ENCODE data around the gene TBC1D20.

The TBC1D20 gene

DNA sequence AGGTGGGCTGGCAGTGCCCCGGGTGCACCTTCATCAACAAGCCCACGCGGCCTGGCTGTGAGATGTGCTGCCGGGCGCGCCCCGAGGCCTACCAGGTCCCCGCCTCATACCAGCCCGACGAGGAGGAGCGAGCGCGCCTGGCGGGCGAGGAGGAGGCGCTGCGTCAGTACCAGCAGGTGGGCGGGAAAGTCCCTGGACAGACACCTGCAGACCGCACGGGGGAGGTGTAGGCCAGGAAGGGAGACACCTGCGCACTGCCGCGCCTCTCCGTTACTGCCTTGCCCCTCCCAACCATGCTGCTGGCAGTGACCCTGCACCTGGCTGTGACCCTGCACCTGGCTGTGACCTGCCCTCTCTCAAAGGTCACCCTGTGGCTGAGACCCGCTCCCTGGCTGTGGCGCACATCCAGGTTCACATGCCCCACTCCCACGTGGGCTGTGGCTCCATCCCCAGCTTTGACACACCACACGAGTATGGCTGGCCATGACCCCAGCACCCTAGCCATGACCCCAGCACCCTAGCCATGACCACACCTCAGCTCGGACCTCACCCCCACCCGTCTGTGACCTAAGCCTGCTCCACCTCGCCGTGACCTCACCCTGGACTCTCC lies 42.7 kb downstream of the TBC1D20 start:
- Histone ChIP-seq H3K36me3 (ENCODE audit: control insufficient read depth, insufficient read depth, low read length) (peaks cover 34% of the 10 kb centered on the region), H3K9ac (ENCODE audit: low read length) (no peak overlapping the region), H3K27ac (ENCODE audit: low read depth, low read length) (no peak overlapping the region), H3K4me3 (ENCODE audit: low read length) (no peak overlapping the region), H3K27me3 (ENCODE audit: control insufficient read depth, insufficient read depth, low read length) (no peaks in the 10 kb centered on the region), H3K4me1 (ENCODE audit: control insufficient read depth, insufficient read depth, low read length) (no peaks in the 10 kb centered on the region)

DNA sequence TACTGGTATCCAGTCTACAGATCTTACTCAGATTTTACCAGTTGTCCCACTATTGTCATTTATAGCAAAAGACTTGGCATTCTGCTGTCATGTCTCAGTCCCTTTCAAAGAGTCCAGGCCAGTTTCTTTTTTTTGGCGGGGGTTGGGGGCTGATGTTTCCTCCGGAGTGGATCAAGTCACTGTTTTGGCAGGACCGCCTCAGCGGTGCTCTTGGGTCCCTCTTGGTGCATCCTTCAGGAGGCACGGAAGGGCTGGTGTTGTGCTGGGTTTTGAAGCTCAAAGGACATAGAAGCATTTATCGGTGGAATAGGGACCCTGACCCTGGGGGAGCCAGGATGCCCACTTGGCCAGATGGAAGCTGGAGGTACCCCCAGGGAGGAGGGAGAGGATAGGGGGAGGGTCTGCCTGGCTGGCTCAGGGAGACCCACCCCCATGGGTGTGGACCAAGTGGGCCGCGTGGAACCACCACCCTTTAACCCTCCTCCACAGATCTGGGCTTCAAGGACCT lies 43.4 kb downstream of the TBC1D20 start:
- Histone ChIP-seq H3K27me3 (ENCODE audit: control insufficient read depth, insufficient read depth, low read length) (no peaks in the 10 kb centered on the region), H3K4me1 (ENCODE audit: control insufficient read depth, insufficient read depth, low read length) (no peaks in the 10 kb centered on the region), H3K9ac (ENCODE audit: low read length) (no peak overlapping the region), H3K36me3 (ENCODE audit: control insufficient read depth, insufficient read depth, low read length) (peaks cover 29% of the 10 kb centered on the region), H3K27ac (ENCODE audit: low read depth, low read length) (no peak overlapping the region), H3K4me3 (ENCODE audit: low read length) (no peak overlapping the region)

DNA sequence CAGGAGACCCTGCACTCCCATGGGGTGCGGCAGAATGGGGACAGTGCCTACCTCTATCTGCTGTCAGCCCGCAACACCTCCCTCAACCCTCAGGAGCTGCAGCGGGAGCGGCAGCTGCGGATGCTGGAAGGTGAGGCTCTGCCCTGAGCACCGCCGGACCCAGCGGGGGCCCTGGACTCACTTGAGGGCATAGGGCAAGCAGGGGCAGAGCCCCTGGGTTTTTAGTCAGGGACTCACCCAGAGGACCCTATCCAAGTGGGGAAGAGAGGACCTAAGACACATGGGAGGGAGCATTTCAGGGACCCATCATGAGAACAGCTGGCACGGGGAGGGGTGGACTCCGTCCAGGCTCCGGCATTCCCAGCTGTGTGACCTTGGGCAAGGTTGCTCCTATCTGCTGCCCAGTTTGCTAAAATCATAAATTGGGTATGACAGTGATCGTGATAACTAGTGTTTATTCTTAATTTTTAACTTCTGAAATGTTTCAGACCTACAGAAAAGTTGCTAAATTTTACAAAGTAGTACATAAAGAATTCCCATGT lies 44.5 kb downstream of the TBC1D20 start:
- Histone ChIP-seq H3K4me1 (ENCODE audit: control insufficient read depth, insufficient read depth, low read length) (no peaks in the 10 kb centered on the region), H3K27me3 (ENCODE audit: control insufficient read depth, insufficient read depth, low read length) (no peaks in the 10 kb centered on the region), H3K9ac (ENCODE audit: low read length) (no peak overlapping the region), H3K27ac (ENCODE audit: low read depth, low read length) (no peak overlapping the region), H3K36me3 (ENCODE audit: control insufficient read depth, insufficient read depth, low read length) (peaks cover 26% of the 10 kb centered on the region), H3K4me3 (ENCODE audit: low read length) (no peak overlapping the region)

DNA sequence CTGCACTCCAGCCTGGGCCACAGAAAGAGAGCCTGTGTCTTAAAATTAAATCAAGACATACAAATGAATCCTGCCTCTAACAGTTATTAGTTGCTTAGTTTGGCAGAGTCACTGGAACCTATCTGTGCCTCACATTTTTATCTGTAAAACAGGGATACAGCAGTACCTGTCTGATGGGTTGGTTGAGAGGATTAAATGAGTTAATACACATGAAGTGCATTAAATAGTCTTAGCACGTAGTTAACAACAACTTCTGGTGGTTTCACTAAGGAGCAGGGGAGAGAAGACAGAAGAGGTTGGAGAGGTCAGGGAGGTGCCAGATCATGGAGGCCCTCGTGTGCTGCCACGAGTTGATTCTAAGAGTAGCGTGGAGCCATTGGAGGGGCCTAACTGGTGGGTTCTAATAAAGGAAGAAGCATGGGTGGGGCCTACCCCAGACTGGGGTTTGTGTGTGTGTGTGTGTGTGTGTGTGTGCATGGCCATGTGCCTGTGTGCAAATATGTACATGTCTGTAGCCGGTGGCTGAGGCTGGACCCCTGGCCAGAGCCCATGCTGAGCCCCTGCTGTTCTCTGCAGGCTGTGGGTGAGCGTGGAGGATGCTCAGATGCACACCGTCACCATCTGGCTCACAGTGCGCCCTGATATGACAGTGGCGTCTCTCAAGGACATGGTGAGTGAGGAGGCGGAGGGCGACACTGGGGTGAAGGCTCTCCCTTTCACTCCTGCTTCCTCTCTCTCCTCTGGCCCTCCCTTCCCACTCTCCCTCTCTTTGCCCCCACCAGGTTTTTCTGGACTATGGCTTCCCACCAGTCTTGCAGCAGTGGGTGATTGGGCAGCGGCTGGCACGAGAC lies 45.2 kb downstream of the TBC1D20 start:
- Histone ChIP-seq H3K4me3 (ENCODE audit: low read length) (no peak overlapping the region), H3K27me3 (ENCODE audit: control insufficient read depth, insufficient read depth, low read length) (no peaks in the 10 kb centered on the region), H3K9ac (ENCODE audit: low read length) (no peak overlapping the region), H3K36me3 (ENCODE audit: control insufficient read depth, insufficient read depth, low read length) (peaks cover 24% of the 10 kb centered on the region), H3K4me1 (ENCODE audit: control insufficient read depth, insufficient read depth, low read length) (no peaks in the 10 kb centered on the region), H3K27ac (ENCODE audit: low read depth, low read length) (no peak overlapping the region)

DNA sequence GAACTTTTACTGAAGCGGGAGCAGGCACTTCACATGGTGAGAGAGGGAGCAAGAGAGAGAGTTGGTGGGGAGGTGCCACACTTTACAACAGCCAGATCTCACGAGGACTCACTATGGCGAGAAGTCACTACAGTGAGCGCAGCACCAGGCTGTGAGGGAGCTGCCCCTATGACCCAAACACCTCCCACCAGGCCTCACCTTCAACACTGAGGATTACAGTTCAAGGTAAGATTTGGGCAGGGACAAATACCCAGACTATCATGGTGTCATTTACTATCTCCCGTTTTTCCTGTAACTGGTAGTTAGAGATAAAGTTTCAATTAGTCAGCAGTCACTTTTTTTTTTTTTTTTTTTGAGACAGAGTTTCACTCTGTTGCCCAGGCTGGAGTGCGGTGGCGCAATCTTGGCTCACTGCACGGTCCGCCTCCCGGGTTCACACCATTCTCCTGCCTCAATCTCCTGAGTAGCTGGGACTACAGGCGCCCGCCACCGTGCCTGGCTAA lies 46.5 kb downstream of the TBC1D20 start:
- Histone ChIP-seq H3K4me3 (ENCODE audit: low read length) (no peak overlapping the region), H3K27ac (ENCODE audit: low read depth, low read length) (no peak overlapping the region), H3K4me1 (ENCODE audit: control insufficient read depth, insufficient read depth, low read length) (no peaks in the 10 kb centered on the region), H3K36me3 (ENCODE audit: control insufficient read depth, insufficient read depth, low read length) (peaks cover 17% of the 10 kb centered on the region), H3K27me3 (ENCODE audit: control insufficient read depth, insufficient read depth, low read length) (no peaks in the 10 kb centered on the region), H3K9ac (ENCODE audit: low read length) (no peak overlapping the region)

DNA sequence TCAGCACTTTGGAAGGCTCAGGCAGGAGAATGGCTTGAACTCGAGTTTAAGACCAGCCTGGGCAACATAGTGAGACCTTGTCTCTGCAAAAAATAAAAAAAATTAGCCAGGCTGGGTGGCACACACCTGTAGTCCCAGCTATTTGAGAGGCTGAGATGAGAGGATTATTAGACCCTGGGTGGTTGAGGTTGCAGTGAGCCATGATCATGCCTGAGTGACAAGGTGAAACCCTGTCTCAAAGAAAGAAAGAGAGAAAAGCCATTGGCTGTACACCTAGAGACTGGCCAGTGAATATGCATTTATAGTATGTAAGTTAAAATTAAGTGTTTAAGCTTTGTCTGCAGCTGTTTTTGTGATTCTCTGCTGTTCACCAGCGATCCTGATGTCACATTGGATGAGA lies 48.2 kb downstream of the TBC1D20 start:
- Histone ChIP-seq H3K4me3 (ENCODE audit: low read length) (no peak overlapping the region), H3K27ac (ENCODE audit: low read depth, low read length) (no peak overlapping the region), H3K4me1 (ENCODE audit: control insufficient read depth, insufficient read depth, low read length) (peaks cover 3% of the 10 kb centered on the region), H3K9ac (ENCODE audit: low read length) (no peak overlapping the region), H3K27me3 (ENCODE audit: control insufficient read depth, insufficient read depth, low read length) (no peaks in the 10 kb centered on the region), H3K36me3 (ENCODE audit: control insufficient read depth, insufficient read depth, low read length) (peaks cover 9% of the 10 kb centered on the region)

DNA sequence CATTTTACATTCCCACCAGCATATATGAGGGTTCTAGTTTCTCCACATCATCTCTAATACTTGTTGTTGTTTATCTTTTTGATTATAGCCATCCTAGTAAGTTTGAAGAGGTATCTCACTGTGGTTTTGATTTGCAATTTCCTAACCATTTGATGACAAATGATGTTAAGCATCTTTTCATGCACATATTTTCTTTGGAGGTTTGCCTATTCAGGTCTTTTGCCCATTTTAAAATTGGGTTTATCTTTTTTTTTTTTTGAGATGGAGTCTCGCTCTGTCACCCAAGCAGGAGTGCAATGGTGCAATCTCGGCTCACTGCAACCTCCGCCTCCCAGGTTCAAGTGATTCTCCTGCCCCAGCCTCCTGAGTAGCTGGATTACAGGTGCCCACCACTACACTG lies 50.3 kb downstream of the TBC1D20 start:
- Histone ChIP-seq H3K9ac (ENCODE audit: low read length) (no peak overlapping the region), H3K4me3 (ENCODE audit: low read length) (no peak overlapping the region), H3K27ac (ENCODE audit: low read depth, low read length) (no peak overlapping the region), H3K4me1 (ENCODE audit: control insufficient read depth, insufficient read depth, low read length) (peaks cover 9% of the 10 kb centered on the region), H3K27me3 (ENCODE audit: control insufficient read depth, insufficient read depth, low read length) (no peaks in the 10 kb centered on the region), H3K36me3 (ENCODE audit: control insufficient read depth, insufficient read depth, low read length) (peaks cover 2% of the 10 kb centered on the region)

DNA sequence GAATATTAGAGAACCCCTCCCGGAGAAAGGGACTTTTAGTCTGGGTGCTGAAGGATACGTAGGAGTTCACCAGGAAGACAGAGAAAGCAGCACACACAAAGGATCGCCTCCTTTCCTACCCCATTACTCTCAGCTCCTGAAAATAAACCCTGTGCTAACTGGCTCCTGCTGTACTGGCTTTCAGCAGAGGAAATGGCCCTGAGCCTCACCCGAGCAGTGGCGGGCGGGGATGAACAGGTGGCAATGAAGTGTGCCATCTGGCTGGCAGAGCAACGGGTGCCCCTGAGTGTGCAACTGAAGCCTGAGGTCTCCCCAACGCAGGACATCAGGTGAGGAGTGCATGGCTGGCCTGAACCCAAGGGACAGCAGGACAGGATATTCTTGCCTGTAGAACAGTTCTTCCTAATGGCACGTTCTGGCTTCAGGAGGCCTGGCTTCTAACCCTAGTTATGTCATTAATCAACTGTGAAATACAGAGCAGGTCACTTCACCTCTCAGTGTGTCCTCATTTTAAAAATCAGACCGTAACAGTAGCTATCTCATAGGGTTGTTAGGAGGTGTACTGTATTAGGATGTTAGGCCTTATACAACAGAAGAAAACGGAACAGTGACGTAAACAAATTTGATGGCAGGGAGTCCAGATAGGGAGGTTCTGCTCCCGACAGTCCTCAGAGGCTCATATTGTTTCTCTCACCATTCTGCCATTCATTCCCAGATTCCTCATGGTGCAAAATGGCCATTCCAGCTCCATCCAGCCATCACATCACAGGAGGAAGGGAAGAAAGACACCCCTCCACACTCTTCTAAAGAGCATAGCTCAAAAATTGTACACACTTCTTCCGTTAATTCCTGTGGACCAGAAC lies 52.4 kb downstream of the TBC1D20 start:
- Histone ChIP-seq H3K27me3 (ENCODE audit: control insufficient read depth, insufficient read depth, low read length) (no peaks in the 10 kb centered on the region), H3K4me3 (ENCODE audit: low read length) (peak overlapping the region; percentile 98), H3K4me1 (ENCODE audit: control insufficient read depth, insufficient read depth, low read length) (peaks cover 12% of the 10 kb centered on the region), H3K9ac (ENCODE audit: low read length) (no peak overlapping the region), H3K36me3 (ENCODE audit: control insufficient read depth, insufficient read depth, low read length) (peaks cover 2% of the 10 kb centered on the region), H3K27ac (ENCODE audit: low read depth, low read length) (no peak overlapping the region)

DNA sequence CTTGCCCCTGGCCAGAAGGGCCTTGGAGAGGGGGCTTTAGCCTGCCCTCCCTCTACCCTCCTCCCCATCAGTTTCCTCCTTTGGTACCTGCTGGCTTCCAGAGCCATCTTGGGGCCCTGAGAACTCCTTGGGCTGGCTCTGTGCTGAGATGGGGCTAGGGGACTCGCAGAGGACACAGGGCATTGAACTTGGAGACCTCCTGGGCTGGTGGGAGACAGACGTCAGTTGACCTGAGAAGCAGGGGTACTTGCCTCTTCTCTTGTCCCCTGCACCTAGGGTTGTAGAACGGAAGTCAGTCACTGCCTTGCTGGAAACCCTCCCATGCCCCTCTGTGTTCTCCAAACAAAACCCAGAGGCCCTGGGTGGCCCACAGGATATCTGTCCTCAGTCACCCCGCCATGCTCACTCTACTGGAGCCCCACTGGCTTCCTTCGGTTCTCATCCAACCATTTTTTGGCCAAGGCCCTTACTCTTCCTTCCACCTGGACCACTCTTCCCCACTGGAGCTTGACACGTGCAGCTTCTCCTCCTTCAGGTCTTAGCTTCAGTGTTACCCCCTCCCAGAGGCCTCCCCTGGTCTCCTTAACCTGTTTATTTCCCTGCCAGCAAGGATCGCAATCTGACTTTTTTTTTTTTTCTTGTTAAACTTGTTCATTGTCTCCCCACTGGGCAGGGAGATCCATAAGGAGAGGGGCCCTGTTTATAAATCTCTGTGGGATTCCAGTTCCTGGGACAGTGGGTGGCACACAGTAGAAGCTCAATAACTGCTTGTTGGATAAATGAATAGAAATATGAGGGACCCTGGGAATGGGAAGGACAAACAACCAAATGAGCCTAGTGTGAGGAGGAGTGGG lies 53.3 kb downstream of the TBC1D20 start:
- Histone ChIP-seq H3K27me3 (ENCODE audit: control insufficient read depth, insufficient read depth, low read length) (no peaks in the 10 kb centered on the region), H3K9ac (ENCODE audit: low read length) (peak overlapping the region; percentile 84), H3K4me1 (ENCODE audit: control insufficient read depth, insufficient read depth, low read length) (peaks cover 12% of the 10 kb centered on the region), H3K27ac (ENCODE audit: low read depth, low read length) (peak overlapping the region; percentile 86), H3K36me3 (ENCODE audit: control insufficient read depth, insufficient read depth, low read length) (peaks cover 2% of the 10 kb centered on the region), H3K4me3 (ENCODE audit: low read length) (peak overlapping the region; percentile 98)

DNA sequence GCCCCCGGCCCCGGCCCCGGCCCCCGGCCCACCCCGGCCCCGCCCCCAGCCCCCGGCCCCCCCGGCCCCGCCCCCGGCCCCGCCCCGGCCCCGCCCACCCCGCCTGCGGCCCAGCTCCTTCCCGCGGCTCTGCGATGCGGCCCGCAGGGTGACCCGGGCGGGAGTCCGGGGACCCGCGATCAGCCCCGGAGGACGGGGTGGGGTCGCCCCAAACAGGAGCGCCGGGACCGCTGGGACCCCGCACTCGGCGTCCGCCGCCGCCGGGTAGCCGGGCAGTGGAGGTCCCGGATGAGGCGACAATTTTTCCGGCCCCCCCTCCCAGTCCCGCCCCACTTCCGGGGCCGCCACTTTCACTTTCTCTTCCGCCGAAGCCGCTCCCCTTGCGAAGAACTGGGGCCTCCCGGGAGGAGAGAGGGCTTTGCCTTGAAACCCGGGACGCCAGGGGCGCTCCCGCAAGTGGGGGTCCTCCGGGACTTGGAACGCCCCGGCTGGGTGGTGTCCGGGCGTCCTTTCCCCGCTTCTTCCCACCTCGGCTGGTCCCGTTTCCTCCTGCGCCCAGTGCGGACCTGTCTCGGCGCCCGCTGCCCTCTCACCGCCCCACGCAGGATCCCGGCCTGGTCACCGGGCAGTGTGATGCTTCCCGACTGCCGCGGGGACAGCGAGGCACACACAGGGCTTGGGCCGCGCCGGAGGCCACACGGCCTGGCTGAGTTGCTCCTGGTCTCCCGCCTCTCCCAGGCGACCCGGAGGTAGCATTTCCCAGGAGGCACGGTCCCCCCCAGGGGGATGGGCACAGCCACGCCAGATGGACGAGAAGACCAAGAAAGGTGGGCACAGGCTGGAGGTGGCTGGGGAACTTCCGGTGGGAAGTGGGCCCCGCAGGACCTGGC lies 54.1 kb downstream of the TBC1D20 start, which contains the start of gene RBCK1:
RBCK1 (plus strand) TSS at position 347 of the 890 bp plus-strand sequence; CDS start at position 806, 459 bp downstream.
- Histone ChIP-seq H3K4me3 (ENCODE audit: low read length) (peak within 1 kb of the TSS; percentile 98), H3K27ac (ENCODE audit: low read depth, low read length) (peak within 1 kb of the TSS; percentile 86), H3K27me3 (ENCODE audit: control insufficient read depth, insufficient read depth, low read length) (no peaks in the 10 kb centered on the region), H3K9ac (ENCODE audit: low read length) (peak within 1 kb of the TSS; percentile 84), H3K36me3 (ENCODE audit: control insufficient read depth, insufficient read depth, low read length) (peaks cover 2% of the 10 kb centered on the region), H3K4me1 (ENCODE audit: control insufficient read depth, insufficient read depth, low read length) (peaks cover 12% of the 10 kb centered on the region)
